Measurements from ENCODE around the gene IGHMBP2. TPM values are rescaled to one million over a fixed set of nuclear protein-coding genes. Genes with fewer than 3 reads are reported as not detected.

IGHMBP2 gene
- total RNA-seq, 1 experiment from 2014 or later = 24.0 TPM

GRCh38 chr11:68870470-68870869 lies 33.2 kb upstream of the IGHMBP2 start:
- H3K27ac Mint-ChIP-seq = peak overlapping the region in 1 of 3 experiments; percentile 74; a peak in 2 of 7 replicates
- H2BK5ac ChIP-seq (ENCODE audit: insufficient read length, low read length) = no peak overlapping the region
- no peak overlapping the region for H4K8ac ChIP-seq (replicated peaks; ENCODE audit: insufficient read length, low read depth, low read length)
- no peaks in the 10 kb centered on the region for H3K36me3 Mint-ChIP-seq (ENCODE audit: insufficient read depth in 1 of 3, low read depth in 3 of 3)
- whole genome bisulfite sequencing (ENCODE audit: extremely low coverage, insufficient read length, low lambda C conversion rate) = no CpG with 5 or more reads among the region's 9 CpGs
- H4K20me1 ChIP-seq (ENCODE audit: control insufficient read depth, insufficient read depth, insufficient read length) = no peaks in the 10 kb centered on the region
- no peak overlapping the region for H2BK12ac ChIP-seq (ENCODE audit: insufficient read length, low read depth, low read length)
- H3K9me3 Mint-ChIP-seq = no peaks in the 10 kb centered on the region
- no peak overlapping the region for H4K91ac ChIP-seq (ENCODE audit: insufficient read length, low read depth, low read length)
- H3K23ac ChIP-seq (ENCODE audit: insufficient read length, low read depth, low read length) = no peak overlapping the region
- no peak overlapping the region for H3K56ac ChIP-seq (ENCODE audit: insufficient read length, low read depth, low read length)
- TF ChIP-seq, protein P1, sequence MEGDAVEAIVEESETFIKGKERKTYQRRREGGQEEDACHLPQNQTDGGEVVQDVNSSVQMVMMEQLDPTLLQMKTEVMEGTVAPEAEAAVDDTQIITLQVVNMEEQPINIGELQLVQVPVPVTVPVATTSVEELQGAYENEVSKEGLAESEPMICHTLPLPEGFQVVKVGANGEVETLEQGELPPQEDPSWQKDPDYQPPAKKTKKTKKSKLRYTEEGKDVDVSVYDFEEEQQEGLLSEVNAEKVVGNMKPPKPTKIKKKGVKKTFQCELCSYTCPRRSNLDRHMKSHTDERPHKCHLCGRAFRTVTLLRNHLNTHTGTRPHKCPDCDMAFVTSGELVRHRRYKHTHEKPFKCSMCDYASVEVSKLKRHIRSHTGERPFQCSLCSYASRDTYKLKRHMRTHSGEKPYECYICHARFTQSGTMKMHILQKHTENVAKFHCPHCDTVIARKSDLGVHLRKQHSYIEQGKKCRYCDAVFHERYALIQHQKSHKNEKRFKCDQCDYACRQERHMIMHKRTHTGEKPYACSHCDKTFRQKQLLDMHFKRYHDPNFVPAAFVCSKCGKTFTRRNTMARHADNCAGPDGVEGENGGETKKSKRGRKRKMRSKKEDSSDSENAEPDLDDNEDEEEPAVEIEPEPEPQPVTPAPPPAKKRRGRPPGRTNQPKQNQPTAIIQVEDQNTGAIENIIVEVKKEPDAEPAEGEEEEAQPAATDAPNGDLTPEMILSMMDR (conservative IDR thresholded peaks at IDR 0.05) = no peak
- H3K23me2 ChIP-seq (ENCODE audit: insufficient read length, low read depth, low read length, poor library complexity, severe bottlenecking) = no peaks in the 10 kb centered on the region
- H2BK120ac ChIP-seq (ENCODE audit: low read depth, low read length, poor library complexity, severe bottlenecking) = no peak overlapping the region
- no peak overlapping the region for H3K9ac ChIP-seq (ENCODE audit: extremely low read depth, insufficient read length, low read length)
- no peak overlapping the region for H3K27ac ChIP-seq (ENCODE audit: insufficient read length, low read depth, low read length)
- no peak overlapping the region for H4K5ac ChIP-seq (ENCODE audit: insufficient read length, low read depth, low read length)
- H2AFZ ChIP-seq (ENCODE audit: low read length) = no peak overlapping the region
- no peak overlapping the region for H3K18ac ChIP-seq (ENCODE audit: insufficient read length, low read depth, low read length)
- H3K79me1 ChIP-seq (ENCODE audit: insufficient read depth, low read depth, low read length, poor library complexity, severe bottlenecking) = no peaks in the 10 kb centered on the region
- H3T11ph ChIP-seq (ENCODE audit: low read length) = no peak overlapping the region
- H3K4ac ChIP-seq (ENCODE audit: low read depth, low read length) = no peak overlapping the region
- H2BK15ac ChIP-seq (ENCODE audit: low read depth, low read length) = no peak overlapping the region
- no peak for DNase-seq
- no peak overlapping the region for H3K14ac ChIP-seq (ENCODE audit: insufficient read depth, low read length)
- H2BK20ac ChIP-seq (ENCODE audit: low read depth, low read length, poor library complexity, severe bottlenecking) = no peak overlapping the region
- H2AK5ac ChIP-seq (ENCODE audit: insufficient read length, low read length) = no peak overlapping the region
- no peaks in the 10 kb centered on the region for H3K79me2 ChIP-seq (ENCODE audit: insufficient read depth, low read length)
- H3K4me1 ChIP-seq (ENCODE audit: insufficient read depth, low read length) = no peaks in the 10 kb centered on the region; the same call in 1 of the 2 replicates
- no peaks in the 10 kb centered on the region for H3K9me3 ChIP-seq (ENCODE audit: control insufficient read depth, low read depth, low read length)
- peak overlapping the region; percentile 53 for H3K4me2 ChIP-seq (ENCODE audit: insufficient read depth, insufficient read length, low read length)
- H3K27me3 Mint-ChIP-seq (ENCODE audit: low read depth) = peaks cover 12% of the 10 kb centered on the region
- peaks cover 28 to 41% of the 10 kb centered on the region in 2 experiments for H3K4me1 Mint-ChIP-seq
- H3K27me3 ChIP-seq (ENCODE audit: insufficient read depth, low read length) = no peaks in the 10 kb centered on the region
- peak overlapping the region; percentile 38 to 58; a peak in 3 of 5 replicates for H3K4me3 Mint-ChIP-seq
